ENCODE measurements around the gene TMEFF2. TPM values are rescaled to one million over a fixed set of nuclear protein-coding genes. Genes with fewer than 3 reads are reported as not detected.

The TMEFF2 gene
- total RNA-seq, 4 donors from 2014 or later, result 0.27 to 0.32 TPM; not detected in 2

GRCh38 chr2:191905336-191905735, 289.4 kb downstream of the TMEFF2 start:
- intact Hi-C loops (cut with DNase I; ENCODE audit: low total_unique reads), result no loop called here
- Histone ChIP-seq H3K4me3 (no peak overlapping the region), H3K27ac (no peak overlapping the region), H3K4me1 (no peaks in the 10 kb centered on the region), H3K27me3 (no peaks in the 10 kb centered on the region), H3K36me3 (no peaks in the 10 kb centered on the region), H3K9me3 (no peaks in the 10 kb centered on the region)
- WGBS, 2 donors (ENCODE audit: low coverage in 1 of 2), result 50 to 55% methylated on average over 4 of the region's 4 CpGs
- in situ Hi-C loops (cut with MboI; ENCODE audit: low pct_ligation_motif_present in 1 of 4, low pct_unique_long_range_greater_than_20kb in 1 of 4, low sequenced_read_pairs in 3 of 4), result no loop called here
- TF ChIP-seq POLR2A (IDR thresholded peaks at IDR 0.05) (no peak), POLR2AphosphoS5 (IDR thresholded peaks at IDR 0.05) (no peak), CTCF (IDR thresholded peaks at IDR 0.05) (no peak), EP300 (IDR thresholded peaks at IDR 0.05; ENCODE audit: low read depth) (no peak)
- no peak for DNase-seq

GRCh38 chr2:191901031-191901430, 293.7 kb downstream of the TMEFF2 start:
- 87 to 100% methylated on average over 1 of the region's 1 CpG for WGBS, 2 donors (ENCODE audit: low coverage in 1 of 2)
- no peaks in the 10 kb centered on the region for H3K27me3 ChIP-seq
- in situ Hi-C loops (cut with MboI; ENCODE audit: low pct_ligation_motif_present in 1 of 4, low pct_unique_long_range_greater_than_20kb in 1 of 4, low sequenced_read_pairs in 3 of 4) (no loop called here), intact Hi-C loops (cut with DNase I; ENCODE audit: low total_unique reads) (no loop called here)
- no peaks in the 10 kb centered on the region for H3K4me1 ChIP-seq
- H3K4me3 ChIP-seq, result no peak overlapping the region
- no peak for TF ChIP-seq POLR2A (IDR thresholded peaks at IDR 0.05)
- TF ChIP-seq EP300 (IDR thresholded peaks at IDR 0.05; ENCODE audit: low read depth), result no peak
- TF ChIP-seq POLR2AphosphoS5 (IDR thresholded peaks at IDR 0.05), result no peak
- TF ChIP-seq CTCF (IDR thresholded peaks at IDR 0.05), result no peak
- no peaks in the 10 kb centered on the region for H3K36me3 ChIP-seq
- H3K9me3 ChIP-seq, result no peaks in the 10 kb centered on the region
- H3K27ac ChIP-seq, result no peak overlapping the region
- DNase-seq, result no peak

- no peak for DNase-seq
- Histone ChIP-seq H3K27me3 (no peaks in the 10 kb centered on the region), H3K4me3 (no peak overlapping the region), H3K36me3 (no peaks in the 10 kb centered on the region), H3K27ac (no peak overlapping the region), H3K4me1 (no peaks in the 10 kb centered on the region), H3K9me3 (no peaks in the 10 kb centered on the region)
- intact Hi-C loops (cut with DNase I; ENCODE audit: low total_unique reads), result no loop called here
- TF ChIP-seq EP300 (IDR thresholded peaks at IDR 0.05; ENCODE audit: low read depth), result no peak
- no peak for TF ChIP-seq CTCF (IDR thresholded peaks at IDR 0.05)
- TF ChIP-seq POLR2A (IDR thresholded peaks at IDR 0.05), result no peak
- TF ChIP-seq POLR2AphosphoS5 (IDR thresholded peaks at IDR 0.05), result no peak
- in situ Hi-C loops (cut with MboI; ENCODE audit: low pct_ligation_motif_present in 1 of 4, low pct_unique_long_range_greater_than_20kb in 1 of 4, low sequenced_read_pairs in 3 of 4), result no loop called here
- WGBS, 2 donors (ENCODE audit: low coverage in 1 of 2), result 71 to 95% methylated on average over 2 of the region's 2 CpGs
Measured at GRCh38 chr2:191899410-191899809, 295.3 kb downstream of the TMEFF2 start.
